MM.1S (cell line): Measurements from ENCODE around the gene WNT3.

ENCODE experiments used
- DNase-seq: peaks from one replicate; pipeline ENCODE4 v3.0.0-alpha.2; 2015
- H2AFZ ChIP-seq: fragments of 300-600 bp; sonication (generic); 2 replicates; pipeline ENCODE4 v1.6.0; 2016; ENCODE audit warnings: antibody characterized with exemption, low read length
- H3F3A ChIP-seq: fragments of 300-600 bp; sonication (generic); 2 replicates; pipeline ENCODE4 v1.6.1; 2016; ENCODE audit warnings: mild to moderate bottlenecking, antibody characterized with exemption, low read length, moderate library complexity, mixed read lengths; ENCODE audit not compliant: insufficient read depth
- H3K27ac ChIP-seq: fragments of 300-600 bp; sonication (generic); 2 replicates; pipeline ENCODE4 v1.5.1; 2016; ENCODE audit warnings: mild to moderate bottlenecking, low read length
- H3K27me3 ChIP-seq: fragments of 300-600 bp; sonication (generic); replicated peaks from 2 replicates; pipeline ENCODE4 v1.6.0; 2016; ENCODE audit warnings: low read length; ENCODE audit not compliant: insufficient read depth
- H3K36me3 ChIP-seq: fragments of 300-600 bp; sonication (generic); replicated peaks from 2 replicates; pipeline ENCODE4 v1.6.1; 2016; ENCODE audit warnings: mild to moderate bottlenecking, low read length, mixed read lengths; ENCODE audit not compliant: insufficient read depth
- H3K4me1 ChIP-seq: fragments of 300-600 bp; sonication (generic); 2 replicates; pipeline ENCODE4 v1.6.1; 2016; ENCODE audit warnings: low read length, mixed read lengths
- H3K4me2 ChIP-seq: fragments of 300-600 bp; sonication (generic); 2 replicates; pipeline ENCODE4 v1.6.0; 2016; ENCODE audit warnings: low read depth, low read length
- H3K4me3 ChIP-seq: fragments of 300-600 bp; sonication (generic); 2 replicates; pipeline ENCODE4 v1.5.1; 2016; ENCODE audit warnings: low read length, mixed read lengths
- H3K79me2 ChIP-seq: fragments of 300-600 bp; sonication (generic); 2 replicates; pipeline ENCODE4 v1.6.1; 2016; ENCODE audit warnings: mixed run types, low read length, mixed read lengths
- H3K9ac ChIP-seq: fragments of 300-600 bp; sonication (generic); 2 replicates; pipeline ENCODE4 v1.6.1; 2016; ENCODE audit warnings: low read length, mixed read lengths
- H3K9me2 ChIP-seq: fragments of 300-600 bp; sonication (generic); replicated peaks from 2 replicates; pipeline ENCODE4 v1.6.1; 2016; ENCODE audit warnings: mild to moderate bottlenecking, low read length, mixed read lengths; ENCODE audit not compliant: insufficient read depth
- H3K9me3 ChIP-seq: fragments of 300-600 bp; sonication (generic); replicated peaks from 2 replicates; pipeline ENCODE4 v1.6.1; 2016; ENCODE audit warnings: mild to moderate bottlenecking, low read length, mixed read lengths; ENCODE audit not compliant: insufficient read depth
- H4K20me1 ChIP-seq: fragments of 300-600 bp; sonication (generic); 2 replicates; pipeline ENCODE4 v1.6.1; 2016; ENCODE audit warnings: mild to moderate bottlenecking, low read length, moderate library complexity, mixed read lengths; ENCODE audit not compliant: insufficient read depth
- EZH2 ChIP-seq: fragments of 300-600 bp; sonication (generic); optimal IDR thresholded peaks from 2 replicates; pipeline ENCODE3; 2017; ENCODE audit warnings: low read depth, mild to moderate bottlenecking, antibody characterized with exemption, low read length, mixed read lengths
- EZH2phosphoT487 ChIP-seq: fragments of 300-600 bp; sonication (generic); IDR thresholded peaks from 2 replicates; pipeline ENCODE4 v1.6.1; 2018; ENCODE audit warnings: antibody characterized with exemption, low read length
- TF ChIP-seq, protein P1 (sequence below): fragments of 300-600 bp; sonication (generic); IDR thresholded peaks from 2 replicates; pipeline ENCODE4 v1.5.1; 2016; ENCODE audit warnings: antibody characterized with exemption, low read length, mixed read lengths

Gene WNT3

DNA sequence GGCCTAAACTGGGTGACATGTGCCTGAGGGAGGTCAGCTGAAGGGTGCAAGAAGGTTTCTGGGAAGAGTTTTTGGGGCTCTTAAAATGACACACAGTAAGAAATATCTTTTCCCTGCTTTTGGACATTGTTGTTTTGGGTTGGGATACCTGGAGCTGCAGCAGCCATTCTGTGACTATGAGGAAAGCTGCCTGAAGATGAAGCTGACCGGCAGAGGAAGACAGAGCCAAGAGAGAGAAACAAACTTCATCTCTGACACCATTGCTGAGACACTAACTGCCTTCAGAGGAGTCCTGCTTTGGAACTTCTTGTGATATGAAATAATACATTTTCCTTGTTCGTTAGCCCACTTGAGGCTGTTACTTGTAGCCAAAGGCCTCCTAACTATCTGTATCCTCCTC is 8.8 kb upstream of the WNT3 start:
- Histone ChIP-seq H3F3A (no peaks in the 10 kb centered on the region), H3K9me2 (no peaks in the 10 kb centered on the region), H3K4me1 (no peaks in the 10 kb centered on the region), H2AFZ (no peak overlapping the region), H3K36me3 (no peaks in the 10 kb centered on the region), H3K9ac (no peak overlapping the region), H3K9me3 (no peaks in the 10 kb centered on the region), H3K4me2 (no peak overlapping the region), H3K4me3 (no peak overlapping the region), H4K20me1 (no peaks in the 10 kb centered on the region), H3K27ac (no peak overlapping the region), H3K27me3 (0 out of 2 replicates have a peak, but pooled peaks cover 4% of the 10 kb centered on the region), H3K79me2 (no peaks in the 10 kb centered on the region)
- no peak for DNase-seq
- TF ChIP-seq EZH2 (no peak), EZH2phosphoT487 (no peak)
- TF ChIP-seq, protein P1, sequence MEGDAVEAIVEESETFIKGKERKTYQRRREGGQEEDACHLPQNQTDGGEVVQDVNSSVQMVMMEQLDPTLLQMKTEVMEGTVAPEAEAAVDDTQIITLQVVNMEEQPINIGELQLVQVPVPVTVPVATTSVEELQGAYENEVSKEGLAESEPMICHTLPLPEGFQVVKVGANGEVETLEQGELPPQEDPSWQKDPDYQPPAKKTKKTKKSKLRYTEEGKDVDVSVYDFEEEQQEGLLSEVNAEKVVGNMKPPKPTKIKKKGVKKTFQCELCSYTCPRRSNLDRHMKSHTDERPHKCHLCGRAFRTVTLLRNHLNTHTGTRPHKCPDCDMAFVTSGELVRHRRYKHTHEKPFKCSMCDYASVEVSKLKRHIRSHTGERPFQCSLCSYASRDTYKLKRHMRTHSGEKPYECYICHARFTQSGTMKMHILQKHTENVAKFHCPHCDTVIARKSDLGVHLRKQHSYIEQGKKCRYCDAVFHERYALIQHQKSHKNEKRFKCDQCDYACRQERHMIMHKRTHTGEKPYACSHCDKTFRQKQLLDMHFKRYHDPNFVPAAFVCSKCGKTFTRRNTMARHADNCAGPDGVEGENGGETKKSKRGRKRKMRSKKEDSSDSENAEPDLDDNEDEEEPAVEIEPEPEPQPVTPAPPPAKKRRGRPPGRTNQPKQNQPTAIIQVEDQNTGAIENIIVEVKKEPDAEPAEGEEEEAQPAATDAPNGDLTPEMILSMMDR, result no peak

DNA sequence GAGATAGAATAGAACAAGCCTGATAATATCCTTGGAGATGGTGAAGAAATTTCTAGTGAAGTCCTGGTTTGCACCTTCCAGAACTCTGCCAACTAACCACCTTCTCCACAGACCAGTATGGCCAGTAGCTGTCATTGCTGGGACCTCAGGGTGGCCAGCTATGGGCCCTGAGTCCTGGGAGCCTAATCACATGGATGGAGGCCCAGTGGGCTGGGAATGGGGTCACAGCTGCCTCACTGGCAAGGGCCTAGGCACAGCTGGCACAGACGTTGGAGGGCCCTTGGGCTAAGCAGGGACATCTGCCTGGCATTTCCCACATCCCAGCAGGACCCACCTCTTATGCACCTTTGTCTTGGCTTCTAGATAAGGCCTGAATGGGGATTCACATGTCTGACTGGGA is 7.6 kb upstream of the WNT3 start:
- Histone ChIP-seq H3K4me1 (no peaks in the 10 kb centered on the region), H3K9me3 (no peaks in the 10 kb centered on the region), H3K4me3 (no peak overlapping the region), H3K79me2 (no peaks in the 10 kb centered on the region), H3K36me3 (no peaks in the 10 kb centered on the region), H3K4me2 (no peak overlapping the region), H3F3A (no peaks in the 10 kb centered on the region), H3K27me3 (peaks cover 15% of the 10 kb centered on the region), H3K9ac (no peak overlapping the region), H2AFZ (no peak overlapping the region), H4K20me1 (no peaks in the 10 kb centered on the region), H3K27ac (no peak overlapping the region), H3K9me2 (no peaks in the 10 kb centered on the region)
- TF ChIP-seq, protein P1, result no peak
- no peak for TF ChIP-seq EZH2
- no peak for TF ChIP-seq EZH2phosphoT487
- DNase-seq, result no peak

DNA sequence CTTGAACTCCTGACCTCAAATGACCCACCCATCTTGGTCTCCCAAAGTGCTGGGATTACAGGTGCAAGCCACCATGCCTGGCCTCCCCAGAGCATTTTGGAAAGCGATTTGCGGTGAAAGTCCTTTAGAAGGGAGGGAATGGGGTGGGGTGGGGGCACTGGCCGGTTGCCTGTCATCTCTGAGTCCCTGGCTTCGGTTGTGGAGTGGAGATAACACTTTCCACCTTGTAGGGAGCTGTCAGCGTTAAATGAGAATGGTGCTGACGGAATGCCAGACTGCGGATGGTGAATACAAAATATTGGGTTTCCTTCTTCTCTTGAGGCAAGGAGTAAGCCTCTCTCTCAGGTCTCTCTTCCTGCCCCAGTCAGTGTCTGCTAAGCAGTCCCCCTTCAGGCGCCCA is 5.2 kb upstream of the WNT3 start:
- no peaks in the 10 kb centered on the region for H3K36me3 ChIP-seq
- H3F3A ChIP-seq, result no peaks in the 10 kb centered on the region
- H3K9me2 ChIP-seq, result no peaks in the 10 kb centered on the region
- H3K4me2 ChIP-seq, result no peak overlapping the region
- no peak for TF ChIP-seq EZH2
- no peaks in the 10 kb centered on the region for H3K79me2 ChIP-seq
- H3K4me1 ChIP-seq, result no peaks in the 10 kb centered on the region
- no peaks in the 10 kb centered on the region for H3K9me3 ChIP-seq
- peaks cover 40% of the 10 kb centered on the region for H3K27me3 ChIP-seq
- DNase-seq, result no peak
- H2AFZ ChIP-seq, result no peak overlapping the region
- H3K27ac ChIP-seq, result no peak overlapping the region
- no peaks in the 10 kb centered on the region for H4K20me1 ChIP-seq
- H3K4me3 ChIP-seq, result no peak overlapping the region
- H3K9ac ChIP-seq, result no peak overlapping the region

DNA sequence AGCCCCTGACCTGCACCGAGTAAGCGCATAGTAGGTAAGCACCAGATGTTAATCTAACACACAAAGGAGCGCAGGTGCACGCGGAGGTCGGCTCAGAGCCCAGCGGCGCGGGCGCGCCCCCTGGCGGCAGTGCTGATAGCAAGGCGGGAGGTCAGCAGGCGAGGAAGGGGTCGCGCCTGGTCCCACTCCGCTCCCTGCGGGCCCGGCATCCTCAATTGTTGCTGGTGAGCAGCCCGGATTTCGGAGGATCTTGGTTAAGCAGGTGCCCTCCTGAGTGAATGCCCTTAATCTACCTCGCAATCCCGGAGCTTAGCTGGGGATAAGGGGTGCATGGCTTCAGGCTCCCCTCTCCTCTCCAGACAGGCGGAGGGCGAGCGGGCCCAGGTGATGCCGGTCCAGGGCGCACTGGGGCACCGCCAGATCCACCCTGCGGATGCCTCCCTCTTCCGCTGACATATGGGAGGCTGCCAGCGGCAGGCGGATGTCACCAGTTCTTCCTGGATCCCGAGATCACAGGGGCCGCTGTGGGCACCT is 4.0 kb upstream of the WNT3 start:
- DNase-seq, result peak; percentile 27
- H3K36me3 ChIP-seq, result no peaks in the 10 kb centered on the region
- H3K79me2 ChIP-seq, result no peaks in the 10 kb centered on the region
- H3K27me3 ChIP-seq, result peaks cover 51% of the 10 kb centered on the region
- H3F3A ChIP-seq, result no peaks in the 10 kb centered on the region
- H4K20me1 ChIP-seq, result no peaks in the 10 kb centered on the region
- H3K9me2 ChIP-seq, result no peaks in the 10 kb centered on the region
- H3K27ac ChIP-seq, result no peak overlapping the region
- no peak overlapping the region for H3K4me2 ChIP-seq
- H2AFZ ChIP-seq, result no peak overlapping the region
- no peak overlapping the region for H3K9ac ChIP-seq
- no peak overlapping the region for H3K4me3 ChIP-seq
- TF ChIP-seq, protein P1, result peak; percentile 75
- no peak for TF ChIP-seq EZH2phosphoT487
- H3K4me1 ChIP-seq, result no peaks in the 10 kb centered on the region
- no peaks in the 10 kb centered on the region for H3K9me3 ChIP-seq
